ENCODE data around the gene TMTC3.

TMTC3 gene

GRCh38 chr12:88227871-88228270, 85.8 kb downstream of the TMTC3 start:
- Mint-ChIP-seq H3K4me1 (peaks cover 8% of the 10 kb centered on the region), H3K9me3 (peaks cover 5% of the 10 kb centered on the region), H3K27ac (peak overlapping the region; percentile 48), H3K36me3 (no peaks in the 10 kb centered on the region), H3K4me3 (no peak overlapping the region)
- DNase-seq (ENCODE audit: low spot score in 2 of 2) = no peak
- ATAC-seq = no peak

GRCh38 chr12:88228720-88229119, 86.6 kb downstream of the TMTC3 start:
- peaks cover 8% of the 10 kb centered on the region for H3K4me1 Mint-ChIP-seq
- peak overlapping the region; percentile 24 for H3K27ac Mint-ChIP-seq
- H3K9me3 Mint-ChIP-seq = peaks cover 5% of the 10 kb centered on the region
- no peak overlapping the region for H3K4me3 Mint-ChIP-seq
- DNase-seq (ENCODE audit: low spot score in 2 of 2) = no peak
- no peaks in the 10 kb centered on the region for H3K36me3 Mint-ChIP-seq
- no peak for ATAC-seq

GRCh38 chr12:88230271-88230670, 88.2 kb downstream of the TMTC3 start:
- Mint-ChIP-seq H3K4me1 (peaks cover 8% of the 10 kb centered on the region), H3K27ac (no peak overlapping the region), H3K4me3 (no peak overlapping the region), H3K9me3 (peaks cover 5% of the 10 kb centered on the region), H3K36me3 (no peaks in the 10 kb centered on the region)
- DNase-seq (ENCODE audit: low spot score in 2 of 2) (no peak), ATAC-seq (no peak)

- peak overlapping the region; percentile 15 for H3K27ac Mint-ChIP-seq
- no peak for DNase-seq (ENCODE audit: low spot score in 2 of 2)
- no peak overlapping the region for H3K4me3 Mint-ChIP-seq
- no peaks in the 10 kb centered on the region for H3K36me3 Mint-ChIP-seq
- H3K4me1 Mint-ChIP-seq = peaks cover 7% of the 10 kb centered on the region
- peak; percentile 92 for ATAC-seq
- no peaks in the 10 kb centered on the region for H3K9me3 Mint-ChIP-seq
Measured at GRCh38 chr12:88235183-88235833, 93.2 kb downstream of the TMTC3 start.

GRCh38 chr12:88237954-88238353, 95.8 kb downstream of the TMTC3 start:
- H3K4me3 Mint-ChIP-seq = peak overlapping the region; percentile 1

GRCh38 chr12:88238406-88238805, 96.3 kb downstream of the TMTC3 start:
- peak overlapping the region; percentile 1 for H3K4me3 Mint-ChIP-seq
- H3K9me3 Mint-ChIP-seq = no peaks in the 10 kb centered on the region
- H3K36me3 Mint-ChIP-seq = no peaks in the 10 kb centered on the region
- H3K4me1 Mint-ChIP-seq = peaks cover 24% of the 10 kb centered on the region
- no peak overlapping the region for H3K27ac Mint-ChIP-seq
- DNase-seq (ENCODE audit: low spot score in 2 of 2) = no peak
- ATAC-seq = no peak

More at GRCh38 chr12:88237954-88238353, 95.8 kb downstream of the TMTC3 start:
- DNase-seq (ENCODE audit: low spot score in 2 of 2) = no peak
- Mint-ChIP-seq H3K27ac (no peak overlapping the region), H3K9me3 (no peaks in the 10 kb centered on the region), H3K36me3 (no peaks in the 10 kb centered on the region), H3K4me1 (peaks cover 19% of the 10 kb centered on the region)
- ATAC-seq = peak; percentile 59

GRCh38 chr12:88241862-88242570, 99.9 kb downstream of the TMTC3 start:
- no peaks in the 10 kb centered on the region for H3K36me3 Mint-ChIP-seq
- DNase-seq (ENCODE audit: low spot score in 2 of 2) (no peak), ATAC-seq (peak; percentile 99)
- H3K27ac Mint-ChIP-seq = peak overlapping the region; percentile 95
- peak overlapping the region; percentile 37 for H3K4me3 Mint-ChIP-seq
- H3K4me1 Mint-ChIP-seq = peaks cover 25% of the 10 kb centered on the region
- H3K9me3 Mint-ChIP-seq = no peaks in the 10 kb centered on the region

- H3K27ac Mint-ChIP-seq = peak overlapping the region; percentile 95
- ATAC-seq = peak; percentile 44
Measured at GRCh38 chr12:88242571-88242925, 100.4 kb downstream of the TMTC3 start.

GRCh38 chr12:88242939-88243338, 100.8 kb downstream of the TMTC3 start:
- H3K9me3 Mint-ChIP-seq = no peaks in the 10 kb centered on the region
- no peaks in the 10 kb centered on the region for H3K36me3 Mint-ChIP-seq

More at GRCh38 chr12:88242571-88242925, 100.4 kb downstream of the TMTC3 start:
- Mint-ChIP-seq H3K4me3 (peak overlapping the region; percentile 37), H3K9me3 (no peaks in the 10 kb centered on the region), H3K4me1 (peaks cover 25% of the 10 kb centered on the region), H3K36me3 (no peaks in the 10 kb centered on the region)
- DNase-seq (ENCODE audit: low spot score in 2 of 2) = no peak

GRCh38 chr12:88243982-88244381, 101.9 kb downstream of the TMTC3 start:
- no peak for DNase-seq (ENCODE audit: low spot score in 2 of 2)
- H3K27ac Mint-ChIP-seq = no peak overlapping the region
- H3K4me3 Mint-ChIP-seq = no peak overlapping the region
- peaks cover 18% of the 10 kb centered on the region for H3K4me1 Mint-ChIP-seq
- no peaks in the 10 kb centered on the region for H3K36me3 Mint-ChIP-seq
- H3K9me3 Mint-ChIP-seq = no peaks in the 10 kb centered on the region
- no peak for ATAC-seq

More at GRCh38 chr12:88242939-88243338, 100.8 kb downstream of the TMTC3 start:
- Mint-ChIP-seq H3K4me1 (peaks cover 21% of the 10 kb centered on the region), H3K4me3 (peak overlapping the region; percentile 37), H3K27ac (peak overlapping the region; percentile 95)
- DNase-seq (ENCODE audit: low spot score in 2 of 2) (no peak), ATAC-seq (no peak)

- Mint-ChIP-seq H3K4me3 (no peak overlapping the region), H3K9me3 (no peaks in the 10 kb centered on the region), H3K27ac (no peak overlapping the region), H3K4me1 (peaks cover 18% of the 10 kb centered on the region), H3K36me3 (no peaks in the 10 kb centered on the region)
- DNase-seq (ENCODE audit: low spot score in 2 of 2) = no peak
- ATAC-seq = no peak
Measured at GRCh38 chr12:88245905-88246304, 103.8 kb downstream of the TMTC3 start.

- Mint-ChIP-seq H3K27ac (no peak overlapping the region), H3K4me1 (peaks cover 13% of the 10 kb centered on the region), H3K36me3 (no peaks in the 10 kb centered on the region), H3K4me3 (no peak overlapping the region), H3K9me3 (no peaks in the 10 kb centered on the region)
- ATAC-seq (no peak), DNase-seq (ENCODE audit: low spot score in 2 of 2) (no peak)
Measured at GRCh38 chr12:88247241-88247643, 105.1 kb downstream of the TMTC3 start.

GRCh38 chr12:88248606-88249005, 106.5 kb downstream of the TMTC3 start:
- Mint-ChIP-seq H3K27ac (no peak overlapping the region), H3K4me1 (no peaks in the 10 kb centered on the region), H3K9me3 (no peaks in the 10 kb centered on the region), H3K4me3 (no peak overlapping the region), H3K36me3 (no peaks in the 10 kb centered on the region)
- ATAC-seq = no peak
- no peak for DNase-seq (ENCODE audit: low spot score in 2 of 2)
